K562 (cell line): Measurements from ENCODE around the gene KLHL18.

Experiments
- CEBPB ChIP-seq: fragments of 450-650 bp; IDR thresholded peaks from 2 replicates; pipeline ENCODE4 v1.6.1; 2016; ENCODE audit warnings: missing genetic modification characterization, missing compliant biosample characterization
- CREB1 ChIP-seq, 2 experiments: sonication (generic) in 1 of 2; formaldehyde crosslinking in 1 of 2; IDR thresholded peaks; 2 replicates each; pipeline versions ENCODE4 v1.6.1 to v1.8.0; 2012 to 2022; ENCODE audit warnings: inconsistent platforms in 1 of 2, mild to moderate bottlenecking in 1 of 2, missing genetic modification reagents in 1 of 2, moderate library complexity in 1 of 2
- CTCF ChIP-seq, 3 experiments: IDR thresholded peaks in 2 of 3; conservative IDR thresholded peaks in 1 of 3; 2 replicates each; pipeline ENCODE4 v1.5.1; 2011 to 2012; ENCODE audit warnings: low read length in 3 of 3, mild to moderate bottlenecking in 3 of 3, control low read depth in 2 of 3, improper control_type of control experiment in 1 of 3, inconsistent platforms in 1 of 3, low read depth in 1 of 3, mixed read lengths in 1 of 3, moderate library complexity in 1 of 3; ENCODE audit not compliant: insufficient read depth in 2 of 3
- DIDO1 ChIP-seq: fragments of 450-650 bp; IDR thresholded peaks from 2 replicates; pipeline ENCODE4 v1.6.1; 2016; ENCODE audit warnings: low read depth, missing biosample characterization, missing genetic modification characterization
- EZH2 ChIP-seq: IDR thresholded peaks from 2 replicates; pipeline ENCODE4 v1.6.1; 2012; ENCODE audit warnings: low read depth, mild to moderate bottlenecking, inconsistent platforms, low read length, borderline replicate concordance
- POLR2AphosphoS5 ChIP-seq: IDR thresholded peaks from 2 replicates; pipeline ENCODE4 v1.6.1; 2011; ENCODE audit warnings: mild to moderate bottlenecking, low read depth, low read length, moderate library complexity; ENCODE audit not compliant: control insufficient read depth, insufficient read depth
- SREBF1 ChIP-seq: fragments of 150-350 bp; IDR thresholded peaks from 2 replicates; pipeline ENCODE4 v1.6.1; 2014; ENCODE audit warnings: antibody characterized with exemption, low read depth, low read length, borderline replicate concordance
- ZBTB11 ChIP-seq, 3 experiments: fragments of 200-800 bp in 1 of 3; fragments of 250-450 bp in 1 of 3; fragments of 450-650 bp in 1 of 3; sonication (Bioruptor Pico) in 1 of 3; sonication (Bioruptor generic) in 1 of 3; formaldehyde crosslinking in 1 of 3; IDR thresholded peaks; 2 replicates each; pipeline versions ENCODE4 v1.6.1 to v1.8.0; 2016 to 2022; ENCODE audit warnings: mild to moderate bottlenecking in 2 of 3, missing genetic modification characterization in 2 of 3, missing compliant biosample characterization in 1 of 3, moderate library complexity in 1 of 3
- ZFPM2 ChIP-seq: fragments of 250-450 bp; sonication (Bioruptor Pico); IDR thresholded peaks from 2 replicates; pipeline ENCODE4 v1.5.1; 2022; ENCODE audit warnings: mild to moderate bottlenecking
- TF ChIP-seq, protein P1 (sequence below): fragments of 450-650 bp; IDR thresholded peaks from 2 replicates; pipeline ENCODE4 v1.6.1; 2018; ENCODE audit not compliant: partially characterized antibody

DNA sequence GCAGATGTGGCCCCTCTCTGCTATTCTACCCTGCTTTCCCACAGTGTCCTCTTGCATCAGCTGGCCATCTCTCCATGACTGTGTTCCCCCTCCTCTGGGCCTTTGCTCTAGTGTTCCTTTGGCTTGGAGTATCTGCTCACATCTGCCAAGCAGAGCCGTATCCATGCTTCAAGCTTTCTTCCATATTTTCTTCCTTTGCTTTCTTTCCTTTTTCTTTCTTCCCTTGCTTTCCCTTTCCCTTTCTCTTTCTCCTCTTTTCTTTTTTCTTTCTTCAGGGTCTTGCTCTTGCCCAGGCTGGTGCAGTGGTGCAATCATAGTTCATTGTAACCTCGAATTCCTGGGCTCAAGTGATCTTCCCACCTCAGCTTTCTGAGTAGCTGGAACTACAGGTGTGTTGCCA lies 12.6 kb downstream of the KLHL18 start:
- TF ChIP-seq CTCF (IDR thresholded peaks at IDR 0.05 in 2 of 3, conservative IDR thresholded peaks at IDR 0.05 in 1 of 3; ENCODE audit: insufficient read depth in 2 of 3, low read depth in 1 of 3, low read length in 3 of 3): no peak
- TF ChIP-seq EZH2: no peak
- TF ChIP-seq, protein P1, sequence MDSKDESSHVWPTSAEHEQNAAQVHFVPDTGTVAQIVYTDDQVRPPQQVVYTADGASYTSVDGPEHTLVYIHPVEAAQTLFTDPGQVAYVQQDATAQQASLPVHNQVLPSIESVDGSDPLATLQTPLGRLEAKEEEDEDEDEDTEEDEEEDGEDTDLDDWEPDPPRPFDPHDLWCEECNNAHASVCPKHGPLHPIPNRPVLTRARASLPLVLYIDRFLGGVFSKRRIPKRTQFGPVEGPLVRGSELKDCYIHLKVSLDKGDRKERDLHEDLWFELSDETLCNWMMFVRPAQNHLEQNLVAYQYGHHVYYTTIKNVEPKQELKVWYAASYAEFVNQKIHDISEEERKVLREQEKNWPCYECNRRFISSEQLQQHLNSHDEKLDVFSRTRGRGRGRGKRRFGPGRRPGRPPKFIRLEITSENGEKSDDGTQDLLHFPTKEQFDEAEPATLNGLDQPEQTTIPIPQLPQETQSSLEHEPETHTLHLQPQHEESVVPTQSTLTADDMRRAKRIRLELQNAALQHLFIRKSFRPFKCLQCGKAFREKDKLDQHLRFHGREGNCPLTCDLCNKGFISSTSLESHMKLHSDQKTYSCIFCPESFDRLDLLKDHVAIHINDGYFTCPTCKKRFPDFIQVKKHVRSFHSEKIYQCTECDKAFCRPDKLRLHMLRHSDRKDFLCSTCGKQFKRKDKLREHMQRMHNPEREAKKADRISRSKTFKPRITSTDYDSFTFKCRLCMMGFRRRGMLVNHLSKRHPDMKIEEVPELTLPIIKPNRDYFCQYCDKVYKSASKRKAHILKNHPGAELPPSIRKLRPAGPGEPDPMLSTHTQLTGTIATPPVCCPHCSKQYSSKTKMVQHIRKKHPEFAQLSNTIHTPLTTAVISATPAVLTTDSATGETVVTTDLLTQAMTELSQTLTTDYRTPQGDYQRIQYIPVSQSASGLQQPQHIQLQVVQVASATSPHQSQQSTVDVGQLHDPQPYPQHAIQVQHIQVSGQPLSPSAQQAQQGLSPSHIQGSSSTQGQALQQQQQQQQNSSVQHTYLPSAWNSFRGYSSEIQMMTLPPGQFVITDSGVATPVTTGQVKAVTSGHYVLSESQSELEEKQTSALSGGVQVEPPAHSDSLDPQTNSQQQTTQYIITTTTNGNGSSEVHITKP: no peak
- TF ChIP-seq ZFPM2 (CRISPR knock-in tag): no peak
- no peak for TF ChIP-seq POLR2AphosphoS5
- no peak for TF ChIP-seq DIDO1 (tag)
- no peak for TF ChIP-seq CEBPB (tag)
- TF ChIP-seq ZBTB11 (CRISPR knock-in tag; IDR thresholded peaks at IDR 0.05): no peak
- no peak for TF ChIP-seq SREBF1
- TF ChIP-seq CREB1 (IDR thresholded peaks at IDR 0.05): no peak
- TF ChIP-seq CREB1 (CRISPR knock-in tag; IDR thresholded peaks at IDR 0.05): no peak
